Esophagus squamous epithelium (tissue), 4 donors: ENCODE measurements around the gene CT47C1.

ENCODE experiments used
- POLR2A ChIP-seq, 4 donors: fragments of 450-650 bp; IDR thresholded peaks; one replicate each; pipeline ENCODE4 v1.6.1; 2017; ENCODE audit warnings: antibody characterized with exemption in 4 of 4, mild to moderate bottlenecking in 4 of 4, moderate library complexity in 3 of 4
- TF ChIP-seq, protein P1 (sequence below), 6 experiments: fragments of 450-650 bp in 4 of 6; fragments of 200-600 bp in 2 of 6; sonication (generic) in 2 of 6; IDR thresholded peaks; one replicate each; pipeline ENCODE4 v1.5.1; 2016 to 2019; ENCODE audit warnings: antibody characterized with exemption in 6 of 6, mild to moderate bottlenecking in 4 of 6, moderate library complexity in 4 of 6

DNA sequence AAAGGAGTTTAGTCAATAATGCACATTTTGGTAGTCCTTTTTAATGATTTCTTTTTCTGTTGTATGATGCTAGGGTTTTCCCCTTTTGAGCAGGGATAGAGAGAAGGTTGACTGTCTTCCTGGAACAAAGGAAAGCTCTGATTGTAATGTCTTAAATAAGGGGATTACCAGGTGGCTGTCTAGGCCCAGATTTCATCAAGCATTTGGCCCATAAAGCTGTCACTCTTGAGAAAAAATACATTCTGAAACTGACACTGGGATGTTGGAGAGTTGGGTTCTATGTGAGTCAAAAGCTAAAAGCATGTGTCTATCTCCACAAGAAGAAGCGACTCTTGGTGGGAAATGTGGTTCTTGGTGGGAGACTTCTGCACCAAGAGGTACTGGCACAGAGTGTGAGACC, 28.4 kb downstream of the CT47C1 start:
- TF ChIP-seq, protein P1, sequence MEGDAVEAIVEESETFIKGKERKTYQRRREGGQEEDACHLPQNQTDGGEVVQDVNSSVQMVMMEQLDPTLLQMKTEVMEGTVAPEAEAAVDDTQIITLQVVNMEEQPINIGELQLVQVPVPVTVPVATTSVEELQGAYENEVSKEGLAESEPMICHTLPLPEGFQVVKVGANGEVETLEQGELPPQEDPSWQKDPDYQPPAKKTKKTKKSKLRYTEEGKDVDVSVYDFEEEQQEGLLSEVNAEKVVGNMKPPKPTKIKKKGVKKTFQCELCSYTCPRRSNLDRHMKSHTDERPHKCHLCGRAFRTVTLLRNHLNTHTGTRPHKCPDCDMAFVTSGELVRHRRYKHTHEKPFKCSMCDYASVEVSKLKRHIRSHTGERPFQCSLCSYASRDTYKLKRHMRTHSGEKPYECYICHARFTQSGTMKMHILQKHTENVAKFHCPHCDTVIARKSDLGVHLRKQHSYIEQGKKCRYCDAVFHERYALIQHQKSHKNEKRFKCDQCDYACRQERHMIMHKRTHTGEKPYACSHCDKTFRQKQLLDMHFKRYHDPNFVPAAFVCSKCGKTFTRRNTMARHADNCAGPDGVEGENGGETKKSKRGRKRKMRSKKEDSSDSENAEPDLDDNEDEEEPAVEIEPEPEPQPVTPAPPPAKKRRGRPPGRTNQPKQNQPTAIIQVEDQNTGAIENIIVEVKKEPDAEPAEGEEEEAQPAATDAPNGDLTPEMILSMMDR (IDR thresholded peaks at IDR 0.05) = no peak
- no peak for TF ChIP-seq POLR2A (IDR thresholded peaks at IDR 0.05)
